ENCODE data around the gene ATP2B2.

- TF ChIP-seq YY1 (IDR thresholded peaks at IDR 0.05; ENCODE audit: insufficient read depth, insufficient read length) (no peak), ZNF274 (IDR thresholded peaks at IDR 0.05; ENCODE audit: low read depth, low read length) (no peak), SUZ12 (IDR thresholded peaks at IDR 0.05; ENCODE audit: extremely low read depth, insufficient read depth, insufficient read length) (no peak)
Measured at GRCh38 chr3:10550705-10551104, 45.3 kb upstream of the ATP2B2 start.
